Right hindlimb (tissue), 1 donor: Measurements from ENCODE around the gene RPUSD4.
A peak's percentile ranks its signal among the peaks of the same experiment; 100 is the strongest.
"Not testable (repeated sequence)": the region's sequence is repeated elsewhere in the genome, so short reads cannot be mapped to it uniquely, and the experiment has no call there.

ENCODE experiments used
- DNase-seq: peaks from one replicate; pipeline ENCODE4 v3.0.0-alpha.2; 2018

RPUSD4 gene, protein sequence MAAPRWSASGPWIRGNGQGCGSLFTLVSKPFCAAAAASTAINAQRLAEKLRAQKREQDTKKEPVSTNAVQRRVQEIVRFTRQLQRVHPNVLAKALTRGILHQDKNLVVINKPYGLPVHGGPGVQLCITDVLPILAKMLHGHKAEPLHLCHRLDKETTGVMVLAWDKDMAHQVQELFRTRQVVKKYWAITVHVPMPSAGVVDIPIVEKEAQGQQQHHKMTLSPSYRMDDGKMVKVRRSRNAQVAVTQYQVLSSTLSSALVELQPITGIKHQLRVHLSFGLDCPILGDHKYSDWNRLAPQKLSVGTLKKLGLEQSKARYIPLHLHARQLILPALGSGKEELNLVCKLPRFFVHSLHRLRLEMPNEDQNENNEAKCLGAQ

DNA sequence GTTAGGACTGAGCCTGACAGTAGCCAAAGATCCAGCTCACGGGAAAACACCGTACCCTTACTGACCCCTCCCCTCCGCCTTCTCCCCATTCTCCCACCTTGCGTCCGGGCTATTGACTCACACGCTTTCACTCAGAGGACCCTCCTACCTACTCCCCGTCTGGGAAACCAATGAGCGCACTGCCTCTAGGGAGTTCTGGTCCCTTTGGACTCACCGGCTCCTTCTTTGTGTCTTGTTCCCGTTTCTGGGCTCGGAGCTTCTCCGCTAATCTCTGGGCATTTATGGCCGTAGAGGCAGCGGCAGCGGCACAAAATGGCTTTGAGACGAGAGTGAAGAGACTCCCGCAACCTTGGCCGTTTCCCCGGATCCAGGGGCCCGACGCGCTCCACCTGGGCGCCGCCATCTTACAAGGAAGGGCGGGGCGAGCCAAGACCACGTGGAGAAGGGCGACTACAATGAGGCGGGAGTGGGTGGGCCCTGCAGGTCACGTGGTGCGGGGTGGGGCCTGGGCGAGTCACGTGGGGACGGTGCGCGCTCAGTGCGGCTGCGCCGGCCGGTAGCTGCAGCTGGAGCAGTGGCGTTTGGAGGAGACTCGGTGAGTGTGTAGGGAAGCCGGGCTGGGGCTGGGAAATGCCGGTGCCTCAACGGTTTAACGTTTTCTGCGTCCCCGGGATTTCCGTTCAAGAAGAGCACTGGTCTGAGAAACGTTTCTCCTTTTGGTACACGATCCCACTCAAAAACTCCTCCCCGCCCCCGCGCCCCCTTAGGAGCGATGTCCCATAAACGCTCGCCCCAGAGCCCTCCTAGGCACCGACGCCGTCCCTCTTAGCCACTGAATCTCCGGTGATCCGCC is at the start of gene RPUSD4, which contains the start of gene FAM118B:
TSS of gene RPUSD4 (minus strand) at position 415 of the 853 bp plus-strand sequence. CDS start at position 403, 12 bp downstream.
TSS of gene FAM118B (plus strand) at position 547 of the 853 bp plus-strand sequence. CDS start 23,220 bp downstream, outside the sequence.
- peak; percentile 99 for DNase-seq

DNA sequence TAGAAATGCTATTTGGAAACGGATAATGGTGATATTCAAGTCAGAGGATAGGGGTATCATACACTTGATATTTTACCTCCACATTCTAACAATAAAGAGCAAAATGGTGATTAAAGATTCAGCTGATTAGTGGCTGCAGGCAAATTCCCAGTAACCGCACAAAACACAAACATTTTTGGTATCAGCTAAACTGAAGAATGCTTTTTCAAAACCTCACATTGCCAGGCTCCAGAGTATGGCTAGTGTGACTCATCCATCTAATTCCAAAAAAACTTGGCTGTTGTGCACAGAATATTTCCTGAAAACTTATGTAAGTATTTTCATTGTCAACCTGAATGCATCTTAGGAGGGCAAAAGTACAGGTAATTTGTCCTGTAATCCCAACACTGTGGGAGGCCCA is 46.3 kb upstream of the RPUSD4 start:
- no peak for DNase-seq

DNA sequence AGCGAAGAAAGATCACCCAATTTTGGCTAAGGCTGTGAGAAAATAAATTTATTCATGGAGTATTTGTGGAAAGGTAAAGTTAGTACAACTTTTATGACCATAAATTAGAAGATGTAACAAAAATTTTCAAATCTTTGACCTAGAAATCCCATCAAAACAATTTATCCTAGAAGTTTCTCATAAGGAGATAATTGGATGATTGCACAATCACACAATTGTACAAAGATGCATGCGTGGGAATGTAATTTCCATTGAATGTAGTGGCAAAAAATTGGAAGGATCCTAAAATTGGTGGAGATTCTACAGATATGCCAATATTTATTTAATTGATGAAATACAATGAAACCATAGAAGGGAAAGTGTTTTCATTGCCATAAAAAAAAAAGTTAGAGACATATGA is 45.7 kb upstream of the RPUSD4 start:
- no peak for DNase-seq

DNA sequence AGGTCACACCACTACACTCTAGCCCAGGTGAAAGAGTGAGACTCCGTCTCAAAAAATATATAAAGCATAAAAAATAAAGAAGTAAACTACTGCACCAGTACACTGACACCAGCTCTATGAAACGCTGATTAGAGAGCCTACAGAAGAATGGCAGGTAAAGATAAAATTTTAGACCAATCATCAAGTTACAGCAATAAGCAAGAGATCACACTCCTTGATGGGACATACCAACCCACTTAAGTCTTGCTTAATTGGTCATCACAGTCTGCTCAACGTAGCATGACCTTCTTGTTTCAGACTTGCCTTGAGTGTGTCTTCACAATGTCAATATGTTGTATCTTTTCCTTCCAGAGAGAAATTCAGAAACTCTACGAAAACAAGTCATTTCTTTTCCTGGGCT is 44.8 kb upstream of the RPUSD4 start:
- DNase-seq: no peak

DNA sequence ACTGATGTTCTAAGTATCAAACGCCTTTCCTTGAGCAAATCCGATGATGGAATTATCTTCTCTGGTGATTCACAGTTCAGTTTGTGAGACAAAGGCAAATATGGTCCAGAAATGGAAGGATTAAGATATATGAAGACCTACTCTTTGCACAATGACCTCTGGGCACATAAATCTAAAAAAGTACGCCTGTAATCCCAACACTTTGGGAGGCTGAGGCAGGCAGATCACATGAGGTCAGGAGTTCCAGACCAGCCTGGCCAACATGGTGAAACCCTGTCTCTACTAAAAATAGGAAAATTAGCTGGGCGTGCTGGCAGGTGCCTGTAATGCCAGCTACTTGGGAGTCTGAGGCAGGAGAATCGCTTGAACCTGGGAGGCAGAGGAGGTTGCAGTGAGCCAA is 44.1 kb upstream of the RPUSD4 start:
- DNase-seq: not testable (repeated sequence)

DNA sequence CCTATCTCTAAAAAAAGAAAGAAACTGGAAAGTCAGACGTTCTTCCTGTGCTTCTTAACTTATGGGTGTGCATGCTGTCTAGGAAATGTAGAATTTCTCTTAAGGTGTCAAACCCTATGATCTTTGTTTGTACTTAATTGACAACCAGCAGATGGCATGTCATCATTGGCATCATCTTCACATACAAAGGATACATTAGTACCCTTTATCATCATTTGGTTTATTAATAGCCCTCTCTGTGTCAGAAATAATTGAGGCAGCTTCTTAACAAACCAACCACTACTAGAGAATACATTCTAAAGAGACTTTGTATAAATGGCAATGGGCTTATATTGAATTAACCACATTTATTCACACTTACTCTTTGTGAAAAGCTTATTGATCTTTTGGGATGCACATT is 43.4 kb upstream of the RPUSD4 start:
- no peak for DNase-seq

DNA sequence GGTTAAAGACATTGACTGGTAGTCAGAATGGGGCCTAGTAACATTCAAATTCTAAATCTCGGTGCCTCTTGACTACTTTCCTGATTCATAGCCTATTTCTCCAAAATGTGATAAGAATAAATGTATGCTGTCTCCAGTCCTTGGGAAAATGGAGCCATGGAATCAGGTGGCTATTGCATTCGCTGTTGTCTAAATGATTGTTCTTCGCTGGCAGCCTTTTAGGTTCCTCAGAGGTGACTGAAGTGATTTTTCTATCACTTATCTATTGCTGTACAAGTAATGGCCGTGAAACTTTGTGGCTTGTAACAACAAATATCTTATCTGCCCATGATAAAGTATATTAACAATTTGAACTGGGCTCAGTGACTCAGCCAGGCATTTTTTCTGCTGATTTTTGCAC is 41.8 kb upstream of the RPUSD4 start:
- no peak for DNase-seq

DNA sequence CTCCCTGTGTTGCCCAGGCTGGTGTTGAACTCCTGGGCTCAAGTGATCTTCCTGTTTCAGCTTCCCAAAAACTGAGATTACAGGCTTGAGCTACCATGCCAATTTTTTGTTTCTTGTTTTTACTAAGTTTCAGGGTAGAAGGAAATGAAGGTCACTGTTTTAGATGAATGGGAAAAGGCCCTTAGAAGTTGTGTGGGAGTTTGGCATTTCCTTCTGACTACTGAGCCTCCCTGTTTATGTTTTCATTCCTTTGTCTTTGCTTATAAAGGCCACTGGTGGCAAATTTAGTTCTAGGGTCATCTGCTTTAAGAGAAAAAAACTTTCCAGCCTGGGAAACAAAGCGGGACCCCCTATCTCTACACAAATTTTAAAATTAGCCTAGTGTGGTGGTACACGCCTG is 35.2 kb upstream of the RPUSD4 start:
- no peak for DNase-seq

DNA sequence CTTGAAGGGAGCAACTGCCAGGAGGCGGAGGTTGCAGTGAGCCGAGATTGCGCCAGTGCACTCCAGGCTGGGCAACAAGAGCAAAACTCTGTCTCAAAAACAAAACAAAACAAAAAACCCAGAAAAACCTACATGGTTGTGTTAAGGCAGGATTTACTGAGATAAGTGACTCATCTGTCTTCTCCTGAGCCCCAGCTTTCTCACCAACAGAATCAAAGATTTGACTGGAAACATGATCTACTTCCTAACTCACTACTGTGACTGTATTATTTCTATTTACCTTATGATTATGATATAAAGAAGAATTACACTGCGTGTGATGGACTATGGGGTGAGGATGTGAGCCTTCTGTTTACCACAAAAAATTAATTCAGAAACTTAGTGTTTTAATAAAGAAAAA is 21.9 kb upstream of the RPUSD4 start:
- DNase-seq: no peak

DNA sequence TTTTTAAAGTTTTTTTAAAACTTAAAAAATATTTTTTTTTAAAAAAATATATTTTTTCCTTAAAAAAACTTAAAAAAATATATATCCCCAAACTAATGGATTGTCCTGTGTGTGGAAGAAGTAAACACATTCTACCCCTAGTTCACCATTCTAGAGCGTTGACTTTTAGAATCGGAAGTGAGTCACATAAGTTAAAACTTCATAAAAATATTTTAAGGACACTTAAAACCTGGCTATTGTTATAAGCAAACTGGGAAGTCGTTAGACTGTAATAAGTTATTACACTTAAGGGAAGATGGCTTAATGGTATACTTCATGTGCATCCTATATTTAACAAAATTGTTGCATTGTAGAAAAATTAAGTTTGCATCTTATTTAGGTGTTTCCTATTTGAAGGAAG is 21.2 kb upstream of the RPUSD4 start:
- DNase-seq: no peak

DNA sequence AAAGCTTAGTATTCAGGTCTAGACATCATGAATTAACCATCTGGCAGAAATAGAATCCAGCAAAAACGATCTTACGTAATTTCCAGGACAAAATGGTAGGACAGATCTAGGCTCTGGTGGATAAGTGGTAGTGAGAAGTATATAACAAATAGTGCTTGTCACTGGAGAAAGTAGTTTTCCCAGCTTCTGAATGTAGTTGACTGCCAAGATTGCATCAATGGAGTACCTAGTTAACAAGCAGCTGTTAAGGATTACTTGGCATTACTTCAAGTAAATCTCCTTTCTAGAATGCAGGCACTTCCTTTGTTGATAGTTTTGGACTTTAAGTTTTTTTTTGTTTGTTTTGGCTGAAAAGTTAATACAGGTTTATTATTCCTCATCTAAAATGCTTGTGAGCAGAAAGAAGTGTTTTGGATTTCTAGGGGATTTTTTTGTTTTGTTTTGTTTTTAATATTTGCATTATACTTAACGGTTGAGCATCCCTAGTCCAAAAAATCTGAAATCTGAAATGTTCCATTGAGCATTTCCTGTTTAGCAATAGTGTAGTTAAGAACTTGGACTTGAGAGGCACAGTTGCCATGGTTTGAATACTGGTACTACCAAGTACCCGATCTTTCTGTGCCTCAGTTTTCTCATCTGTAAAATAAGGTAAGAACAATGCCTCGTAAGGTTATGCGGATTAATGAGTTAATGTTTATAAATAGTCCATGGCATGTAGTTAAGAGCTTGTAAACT is 20.4 kb upstream of the RPUSD4 start:
- no peak for DNase-seq

DNA sequence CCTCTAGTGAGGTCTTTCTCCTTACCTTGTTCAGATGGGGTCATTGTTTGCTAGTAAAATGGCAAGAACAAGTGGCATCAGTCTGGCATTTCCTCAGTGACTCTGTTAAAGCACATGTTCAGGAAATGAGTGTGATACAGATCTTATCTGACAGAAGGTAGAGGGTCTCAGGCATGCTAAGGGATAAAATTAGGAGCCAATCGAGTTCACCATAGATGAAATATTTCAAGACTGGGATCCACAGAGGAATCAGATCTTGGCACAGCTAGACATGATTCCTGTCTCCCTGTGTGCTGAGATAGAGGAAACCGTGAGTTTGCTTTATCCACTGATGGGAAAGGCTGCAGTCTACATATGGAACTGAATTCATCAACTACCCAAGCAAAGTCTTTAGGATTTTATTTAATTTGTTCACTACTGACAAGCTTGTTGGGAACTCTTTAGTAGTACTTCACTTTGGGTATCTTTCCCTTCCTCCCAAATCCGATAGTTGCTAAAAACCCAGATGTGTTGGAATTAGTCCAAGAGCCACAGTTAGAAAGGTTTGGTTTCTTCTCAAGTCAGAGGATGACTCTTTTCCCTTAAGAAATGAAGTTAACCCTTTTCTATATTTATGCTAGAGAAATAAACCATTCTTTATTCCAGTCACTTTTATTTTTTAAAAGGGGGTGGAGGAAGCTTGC is 18.5 kb upstream of the RPUSD4 start:
- DNase-seq: no peak

DNA sequence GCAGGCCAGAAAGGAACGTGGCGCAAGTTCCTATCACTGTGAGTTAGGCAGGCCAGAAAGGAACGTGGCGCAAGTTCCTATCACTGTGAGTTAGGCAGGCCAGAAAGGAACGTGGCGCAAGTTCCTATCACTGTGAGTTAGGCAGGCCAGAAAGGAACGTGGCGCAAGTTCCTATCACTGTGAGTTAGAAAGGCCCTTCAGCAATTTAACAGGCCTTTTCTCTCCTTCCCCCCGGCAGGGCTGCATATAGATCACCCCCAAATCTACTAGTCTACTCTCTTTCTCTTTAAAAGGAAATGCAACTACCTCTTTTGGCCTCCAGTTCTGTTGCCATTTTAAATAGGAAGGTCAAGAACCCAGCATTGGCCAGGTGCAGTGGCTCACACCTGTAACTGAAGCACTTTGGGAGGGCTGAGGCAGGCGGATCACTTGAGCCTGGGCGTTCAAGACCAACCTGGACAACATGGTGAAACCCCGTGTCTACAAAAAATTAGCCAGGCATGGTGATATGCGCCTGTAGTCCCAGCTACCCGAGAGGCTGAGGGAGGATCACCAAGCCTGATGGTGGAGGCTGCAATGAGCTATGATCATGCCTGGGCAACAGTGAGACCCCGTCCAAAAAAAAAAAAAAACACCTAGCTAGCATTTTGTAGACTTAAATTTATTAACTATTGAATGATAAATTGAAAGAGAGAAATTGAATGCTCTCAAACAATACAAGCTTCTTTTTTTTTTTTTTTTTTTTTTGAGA is 15.1 kb upstream of the RPUSD4 start:
- DNase-seq: no peak

DNA sequence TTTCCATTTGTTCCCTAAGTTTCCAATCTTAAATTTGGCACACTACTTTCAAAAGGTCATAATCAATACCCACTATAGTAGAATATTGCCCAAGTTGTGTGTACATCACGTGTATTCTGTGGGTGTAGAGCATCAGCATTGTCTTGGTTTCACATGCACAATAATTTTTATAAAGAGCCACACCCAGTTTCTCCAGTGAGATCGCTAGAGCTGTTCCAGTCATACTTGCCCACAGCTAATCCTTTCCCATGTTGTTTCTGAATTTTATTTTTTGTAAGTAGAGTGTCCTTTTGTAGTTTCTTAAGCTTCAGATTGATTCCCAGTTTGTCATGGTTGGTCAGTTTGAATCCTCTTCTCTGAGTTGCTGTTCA is 13.8 kb upstream of the RPUSD4 start:
- no peak for DNase-seq

DNA sequence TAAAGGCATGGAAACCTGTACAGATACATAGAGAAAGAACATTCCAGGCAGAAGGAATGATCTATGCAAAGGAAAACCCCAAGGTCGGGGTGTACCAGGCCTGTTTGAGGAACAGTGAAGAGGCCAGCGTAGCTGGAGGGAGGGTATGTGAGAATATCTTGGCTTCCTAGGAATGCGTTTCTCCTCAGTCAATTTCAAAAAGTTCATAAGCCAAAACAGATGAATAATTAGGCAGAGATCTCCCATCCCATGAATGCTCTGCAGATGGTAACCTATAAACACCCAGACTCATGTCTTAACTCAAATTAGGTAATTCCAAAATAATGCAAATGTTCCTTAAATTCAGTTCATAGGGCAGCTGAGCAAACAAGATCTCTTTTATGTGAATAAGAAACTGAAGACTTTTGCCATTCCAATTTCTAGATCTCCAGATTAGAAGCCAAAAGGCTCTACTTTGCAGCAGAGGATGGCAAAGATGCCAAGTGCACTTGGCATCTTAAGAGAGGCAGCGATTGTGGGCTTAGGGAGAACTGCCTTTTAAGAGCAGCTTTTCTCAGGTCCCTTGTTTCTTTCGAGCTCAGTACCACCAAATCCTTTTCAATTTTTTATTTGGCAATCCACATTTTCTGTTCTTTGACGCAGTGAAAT is 13.3 kb upstream of the RPUSD4 start:
- DNase-seq: no peak

DNA sequence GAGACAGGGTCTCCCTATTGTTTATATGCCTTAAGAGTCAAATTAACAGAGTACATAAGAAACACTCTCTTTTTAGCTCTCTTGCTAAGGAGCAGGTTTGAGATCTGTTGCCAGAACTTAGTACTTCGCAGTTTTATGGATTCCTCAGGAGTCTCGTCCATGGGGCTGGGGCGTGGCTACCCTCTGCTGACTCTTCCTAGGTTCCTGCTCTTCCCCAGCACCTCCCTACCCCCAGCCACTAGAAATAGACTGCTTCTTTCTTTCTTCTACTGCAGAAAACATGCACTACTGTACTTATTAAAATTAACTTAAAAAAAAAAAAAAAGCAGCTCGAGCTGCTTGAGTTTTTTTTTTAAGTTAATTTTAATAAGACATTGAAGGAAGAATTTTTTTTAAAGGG is 8.1 kb upstream of the RPUSD4 start:
- DNase-seq: no peak

DNA sequence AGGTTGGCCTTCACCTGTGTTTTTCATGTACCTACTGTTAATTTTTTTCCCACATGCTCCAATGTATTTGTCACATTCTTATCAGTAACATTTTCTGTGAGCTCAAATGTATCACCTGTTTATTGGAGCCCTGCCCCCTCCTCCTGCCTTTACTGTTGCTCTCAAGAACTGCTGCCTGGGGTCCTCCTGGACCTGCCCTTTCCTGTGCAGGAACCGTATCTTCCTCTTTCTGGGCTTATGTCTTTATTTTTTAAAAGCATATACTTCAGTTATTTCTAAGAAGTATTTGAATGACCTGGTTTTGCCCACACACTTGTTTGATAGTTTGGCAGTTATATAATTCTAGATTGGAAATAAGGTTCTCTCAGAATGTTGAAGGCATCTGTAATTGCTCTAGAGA is 6.0 kb upstream of the RPUSD4 start:
- no peak for DNase-seq

DNA sequence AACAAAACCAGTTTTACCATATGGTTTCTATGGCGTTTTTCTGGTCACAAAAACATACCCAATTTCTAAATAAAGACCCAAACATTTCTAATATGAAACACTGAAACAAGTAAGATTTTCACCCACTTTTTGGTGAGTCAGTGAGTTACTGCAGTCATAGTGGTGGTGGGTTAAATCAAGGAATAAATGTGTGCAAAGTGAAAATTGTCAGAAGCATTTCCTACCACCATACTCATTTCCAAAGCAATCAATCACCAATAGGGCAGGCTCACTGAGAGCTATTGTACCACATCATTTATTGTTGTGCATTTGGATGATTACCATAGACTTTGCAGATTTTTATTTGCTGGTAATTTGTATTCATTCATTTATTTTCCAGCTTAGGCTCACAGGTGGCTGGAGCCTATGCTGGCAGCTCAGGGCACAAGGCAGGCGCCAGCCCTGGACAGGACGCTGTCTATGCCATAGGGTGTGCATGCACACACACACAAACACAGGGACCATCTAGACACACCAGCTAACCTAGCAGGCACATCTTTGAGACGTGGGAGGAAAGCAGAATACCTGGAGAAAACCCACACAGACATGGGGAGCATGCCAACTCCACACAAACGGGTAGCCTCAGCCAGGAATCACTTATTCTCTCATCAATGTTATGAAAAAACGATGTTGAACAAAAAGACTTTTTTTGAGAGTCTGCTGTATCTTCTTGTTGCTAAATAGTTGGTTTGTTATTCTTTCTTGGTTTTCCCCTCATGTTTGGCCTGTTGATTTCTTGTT is 5.3 kb upstream of the RPUSD4 start:
- DNase-seq: no peak

DNA sequence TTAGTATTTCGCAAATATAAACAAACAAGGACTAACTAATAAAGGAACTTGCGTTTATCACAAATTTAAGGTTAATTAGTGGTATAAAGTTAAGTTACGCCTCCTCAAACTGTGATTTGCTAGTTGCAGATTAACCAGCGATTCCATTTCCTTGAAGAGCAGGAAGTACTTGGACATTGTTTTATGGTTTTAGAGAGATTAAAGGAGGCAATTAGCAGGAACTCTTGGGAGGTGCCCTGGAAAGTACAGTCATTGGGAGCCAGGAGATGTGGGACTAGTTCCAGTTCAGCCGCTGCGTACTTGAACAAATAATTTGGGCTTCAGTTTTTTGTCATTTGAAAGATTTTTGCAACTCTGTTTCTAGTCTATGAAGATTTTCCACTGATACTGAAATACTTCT is 3.4 kb upstream of the RPUSD4 start:
- DNase-seq: no peak

DNA sequence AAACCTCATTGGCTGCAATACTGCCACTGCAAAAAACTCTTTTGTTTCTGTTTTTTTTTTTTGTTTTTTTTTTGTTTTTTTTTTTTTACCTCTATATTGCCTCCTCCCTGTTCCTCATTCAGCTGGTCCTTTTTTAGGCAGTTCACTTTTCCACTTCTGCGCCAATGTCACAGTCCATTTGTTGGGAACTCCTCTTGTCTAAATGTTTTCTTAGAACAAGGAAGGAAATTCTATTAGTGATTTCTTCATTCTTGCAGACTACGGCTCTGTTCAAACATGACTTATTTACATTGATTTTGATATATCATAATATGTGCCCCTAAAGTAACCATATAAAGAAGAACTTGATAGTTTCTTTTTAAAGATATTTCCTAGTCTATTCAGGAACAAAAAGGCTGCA is 3.0 kb upstream of the RPUSD4 start:
- no peak for DNase-seq
